ENCODE results near the gene AOPEP.

AOPEP gene

DNA sequence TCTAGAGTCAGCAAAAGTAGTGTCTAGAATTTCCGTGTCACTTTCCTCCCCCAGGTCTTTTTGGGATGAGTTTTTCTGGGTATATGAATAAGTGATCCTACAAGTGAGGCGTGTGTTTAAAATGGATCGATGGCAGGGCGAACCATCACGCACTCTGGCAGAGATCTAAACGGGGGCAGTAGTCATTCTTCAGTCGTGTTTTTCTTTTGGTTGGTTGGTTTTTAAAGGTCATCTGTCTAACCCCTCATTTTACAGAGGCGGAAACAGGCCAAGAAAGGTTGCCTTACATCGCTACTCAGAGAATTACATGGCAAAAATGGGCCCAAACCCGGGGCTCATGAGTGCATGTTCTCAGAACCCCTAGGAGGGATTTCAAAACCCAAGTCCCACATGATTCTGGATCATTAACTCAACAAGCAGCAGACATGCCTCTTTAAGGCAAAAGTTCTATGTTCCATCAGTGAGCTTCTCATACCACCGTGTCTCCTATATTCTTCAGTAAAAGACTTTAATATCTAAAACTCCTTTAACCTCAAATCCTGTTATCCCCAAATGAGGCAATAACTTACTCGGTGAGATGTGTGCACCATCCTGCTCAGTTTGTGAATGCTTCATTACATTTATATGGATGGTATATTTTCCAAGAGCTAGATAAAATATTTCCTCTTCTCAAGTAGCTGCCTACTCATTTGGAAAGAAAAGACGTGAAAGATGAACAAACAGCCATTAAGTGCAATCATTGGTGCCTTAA, 145.8 kb downstream of the AOPEP start:
- TF ChIP-seq TEAD4 (IDR thresholded peaks at IDR 0.05) (no peak), FOXM1 (IDR thresholded peaks at IDR 0.05; ENCODE audit: borderline replicate concordance, low read depth) (no peak), EGR1 (IDR thresholded peaks at IDR 0.05) (no peak), CEBPB (IDR thresholded peaks at IDR 0.05) (no peak), NFIC (IDR thresholded peaks at IDR 0.05) (no peak)

DNA sequence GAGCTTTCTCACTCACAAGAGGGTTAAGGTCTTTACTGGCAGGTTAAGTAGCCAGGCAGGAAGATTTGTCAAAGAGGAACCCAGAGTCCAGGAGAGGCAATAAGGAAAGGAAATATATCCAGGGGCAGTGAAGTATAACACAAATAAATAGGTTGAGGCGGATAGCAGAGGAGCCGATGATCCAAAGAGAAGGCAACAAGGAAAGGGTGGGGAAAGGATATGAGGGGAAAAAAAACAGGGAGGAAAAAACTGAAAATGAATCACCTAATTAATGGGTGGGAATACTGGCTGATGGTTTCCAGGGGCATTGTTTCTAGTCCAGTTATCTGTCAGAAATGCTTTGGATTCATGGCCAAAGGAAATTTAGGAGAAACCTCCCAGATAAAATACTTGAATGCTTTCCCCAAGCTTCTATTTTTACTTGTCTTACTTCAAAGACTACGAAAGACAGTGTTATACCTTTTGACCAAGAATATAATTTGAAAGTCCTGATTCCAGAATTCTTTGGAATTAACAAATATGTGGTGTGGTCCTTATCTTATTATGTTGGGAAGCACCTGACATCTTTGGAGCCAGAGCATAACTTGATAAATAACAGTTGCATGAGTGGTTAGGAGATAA, 146.5 kb downstream of the AOPEP start:
- TF ChIP-seq ZBTB7A (IDR thresholded peaks at IDR 0.05; ENCODE audit: low read depth) (no peak), TEAD4 (IDR thresholded peaks at IDR 0.05) (no peak), CREB1 (IDR thresholded peaks at IDR 0.05; ENCODE audit: low read depth) (no peak), YY1 (IDR thresholded peaks at IDR 0.05; ENCODE audit: low read depth) (no peak), EP300 (IDR thresholded peaks at IDR 0.05; ENCODE audit: borderline replicate concordance) (no peak), TAF1 (IDR thresholded peaks at IDR 0.05; ENCODE audit: low read depth) (no peak), TCF12 (IDR thresholded peaks at IDR 0.05; ENCODE audit: low read depth) (no peak), NFIC (IDR thresholded peaks at IDR 0.05) (no peak)
- TF ChIP-seq, protein P1, sequence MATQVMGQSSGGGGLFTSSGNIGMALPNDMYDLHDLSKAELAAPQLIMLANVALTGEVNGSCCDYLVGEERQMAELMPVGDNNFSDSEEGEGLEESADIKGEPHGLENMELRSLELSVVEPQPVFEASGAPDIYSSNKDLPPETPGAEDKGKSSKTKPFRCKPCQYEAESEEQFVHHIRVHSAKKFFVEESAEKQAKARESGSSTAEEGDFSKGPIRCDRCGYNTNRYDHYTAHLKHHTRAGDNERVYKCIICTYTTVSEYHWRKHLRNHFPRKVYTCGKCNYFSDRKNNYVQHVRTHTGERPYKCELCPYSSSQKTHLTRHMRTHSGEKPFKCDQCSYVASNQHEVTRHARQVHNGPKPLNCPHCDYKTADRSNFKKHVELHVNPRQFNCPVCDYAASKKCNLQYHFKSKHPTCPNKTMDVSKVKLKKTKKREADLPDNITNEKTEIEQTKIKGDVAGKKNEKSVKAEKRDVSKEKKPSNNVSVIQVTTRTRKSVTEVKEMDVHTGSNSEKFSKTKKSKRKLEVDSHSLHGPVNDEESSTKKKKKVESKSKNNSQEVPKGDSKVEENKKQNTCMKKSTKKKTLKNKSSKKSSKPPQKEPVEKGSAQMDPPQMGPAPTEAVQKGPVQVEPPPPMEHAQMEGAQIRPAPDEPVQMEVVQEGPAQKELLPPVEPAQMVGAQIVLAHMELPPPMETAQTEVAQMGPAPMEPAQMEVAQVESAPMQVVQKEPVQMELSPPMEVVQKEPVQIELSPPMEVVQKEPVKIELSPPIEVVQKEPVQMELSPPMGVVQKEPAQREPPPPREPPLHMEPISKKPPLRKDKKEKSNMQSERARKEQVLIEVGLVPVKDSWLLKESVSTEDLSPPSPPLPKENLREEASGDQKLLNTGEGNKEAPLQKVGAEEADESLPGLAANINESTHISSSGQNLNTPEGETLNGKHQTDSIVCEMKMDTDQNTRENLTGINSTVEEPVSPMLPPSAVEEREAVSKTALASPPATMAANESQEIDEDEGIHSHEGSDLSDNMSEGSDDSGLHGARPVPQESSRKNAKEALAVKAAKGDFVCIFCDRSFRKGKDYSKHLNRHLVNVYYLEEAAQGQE (IDR thresholded peaks at IDR 0.05; ENCODE audit: low read depth) = no peak

DNA sequence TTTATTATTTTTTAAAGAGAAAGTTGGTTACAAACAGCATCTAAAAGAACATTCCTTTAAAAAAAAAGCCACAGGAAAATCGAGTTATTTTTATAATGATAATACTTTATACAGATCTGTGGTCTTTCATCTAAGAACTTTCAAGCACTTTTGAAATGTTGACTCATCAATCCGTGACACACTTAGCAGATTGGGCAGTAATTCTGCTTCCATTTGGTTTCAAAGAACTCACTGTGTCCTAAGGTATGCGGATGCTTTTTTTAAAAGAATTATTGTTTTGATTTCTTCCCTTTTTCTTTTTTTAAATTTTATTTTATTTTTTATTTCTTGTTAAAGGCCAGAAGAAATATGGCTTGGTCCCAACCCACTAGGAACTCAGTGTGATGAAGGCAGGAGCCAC, 147.8 kb downstream of the AOPEP start:
- TF ChIP-seq CREB1 (IDR thresholded peaks at IDR 0.05; ENCODE audit: low read depth) (no peak), CEBPB (IDR thresholded peaks at IDR 0.05) (no peak), EP300 (IDR thresholded peaks at IDR 0.05; ENCODE audit: borderline replicate concordance) (no peak), ZBTB7A (IDR thresholded peaks at IDR 0.05; ENCODE audit: low read depth) (no peak), RAD21 (IDR thresholded peaks at IDR 0.05; ENCODE audit: low read depth) (no peak), TEAD4 (IDR thresholded peaks at IDR 0.05) (no peak), YY1 (IDR thresholded peaks at IDR 0.05; ENCODE audit: low read depth) (no peak), FOXM1 (IDR thresholded peaks at IDR 0.05; ENCODE audit: borderline replicate concordance, low read depth) (no peak), TAF1 (IDR thresholded peaks at IDR 0.05; ENCODE audit: low read depth) (no peak), EGR1 (IDR thresholded peaks at IDR 0.05) (no peak), TCF12 (IDR thresholded peaks at IDR 0.05; ENCODE audit: low read depth) (no peak), NFIC (IDR thresholded peaks at IDR 0.05) (no peak)
- TF ChIP-seq, protein P2, sequence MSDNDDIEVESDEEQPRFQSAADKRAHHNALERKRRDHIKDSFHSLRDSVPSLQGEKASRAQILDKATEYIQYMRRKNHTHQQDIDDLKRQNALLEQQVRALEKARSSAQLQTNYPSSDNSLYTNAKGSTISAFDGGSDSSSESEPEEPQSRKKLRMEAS (IDR thresholded peaks at IDR 0.05) = no peak
- TF ChIP-seq, protein P1 (IDR thresholded peaks at IDR 0.05; ENCODE audit: low read depth) = no peak
- TF ChIP-seq, protein P3, sequence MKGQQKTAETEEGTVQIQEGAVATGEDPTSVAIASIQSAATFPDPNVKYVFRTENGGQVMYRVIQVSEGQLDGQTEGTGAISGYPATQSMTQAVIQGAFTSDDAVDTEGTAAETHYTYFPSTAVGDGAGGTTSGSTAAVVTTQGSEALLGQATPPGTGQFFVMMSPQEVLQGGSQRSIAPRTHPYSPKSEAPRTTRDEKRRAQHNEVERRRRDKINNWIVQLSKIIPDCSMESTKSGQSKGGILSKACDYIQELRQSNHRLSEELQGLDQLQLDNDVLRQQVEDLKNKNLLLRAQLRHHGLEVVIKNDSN (IDR thresholded peaks at IDR 0.05) = no peak

DNA sequence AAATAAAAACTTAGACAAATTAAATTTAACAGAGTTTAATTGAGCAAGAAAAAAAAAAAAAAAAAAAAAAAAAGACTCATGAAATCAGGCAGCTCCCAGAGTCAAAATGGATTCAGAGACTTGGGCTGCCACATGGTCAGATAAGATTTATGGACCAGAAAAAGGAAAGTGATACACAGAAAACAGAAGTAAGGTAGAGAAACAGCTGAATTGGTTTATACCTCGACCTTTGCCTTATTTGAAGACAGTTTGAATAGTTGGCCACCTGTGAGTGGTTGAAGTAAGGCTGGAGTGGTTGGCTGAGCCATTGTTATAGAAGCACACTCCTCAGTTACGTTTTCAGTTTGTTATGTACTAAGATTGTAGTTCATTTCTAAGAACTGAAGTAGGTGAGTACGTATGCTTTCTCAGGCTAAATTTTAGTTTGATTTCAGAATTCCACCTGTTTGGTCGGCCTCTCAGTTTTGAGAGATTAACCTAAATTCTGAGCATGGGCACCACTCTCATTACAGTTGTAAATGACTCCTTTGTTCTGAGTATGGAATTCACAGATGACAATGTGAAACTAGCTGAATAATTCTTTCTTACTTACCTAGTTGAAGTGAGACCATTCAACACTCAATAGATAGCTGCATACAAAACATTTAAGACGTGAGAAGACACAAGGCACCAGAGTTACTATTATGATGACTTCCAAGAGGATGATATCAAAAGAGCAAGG, 149.0 kb downstream of the AOPEP start:
- TF ChIP-seq, protein P3 (IDR thresholded peaks at IDR 0.05) = no peak
- TF ChIP-seq YY1 (IDR thresholded peaks at IDR 0.05; ENCODE audit: low read depth) (no peak), TCF12 (IDR thresholded peaks at IDR 0.05; ENCODE audit: low read depth) (no peak), ZBTB7A (IDR thresholded peaks at IDR 0.05; ENCODE audit: low read depth) (no peak), EGR1 (IDR thresholded peaks at IDR 0.05) (no peak), TAF1 (IDR thresholded peaks at IDR 0.05; ENCODE audit: low read depth) (no peak), EP300 (IDR thresholded peaks at IDR 0.05; ENCODE audit: borderline replicate concordance) (no peak), FOXM1 (IDR thresholded peaks at IDR 0.05; ENCODE audit: borderline replicate concordance, low read depth) (no peak), NFIC (IDR thresholded peaks at IDR 0.05) (no peak), TEAD4 (IDR thresholded peaks at IDR 0.05) (no peak), RAD21 (IDR thresholded peaks at IDR 0.05; ENCODE audit: low read depth) (no peak)

DNA sequence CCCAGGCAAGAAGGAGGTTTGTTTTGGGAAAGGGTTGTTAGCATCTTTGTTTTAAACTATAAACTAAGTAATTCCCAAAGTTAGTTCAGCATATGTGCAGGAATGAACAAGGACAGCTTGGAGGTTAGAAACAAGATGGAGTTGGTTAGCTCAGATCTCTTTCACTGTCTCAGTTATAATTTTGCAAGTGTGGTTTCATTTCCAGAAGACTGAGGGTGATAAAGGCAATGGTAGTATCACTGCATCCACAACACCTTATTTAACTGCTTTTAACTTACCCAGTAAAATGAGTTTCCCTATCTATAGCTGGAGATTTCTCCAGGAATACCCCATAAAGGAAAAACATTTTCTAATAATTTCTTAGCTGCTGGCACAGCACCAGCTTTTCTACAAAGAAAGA, 152.7 kb downstream of the AOPEP start:
- TF ChIP-seq ZBTB7A (IDR thresholded peaks at IDR 0.05; ENCODE audit: low read depth) (no peak), NFIC (IDR thresholded peaks at IDR 0.05) (no peak), TEAD4 (IDR thresholded peaks at IDR 0.05) (no peak), EGR1 (IDR thresholded peaks at IDR 0.05) (no peak), CREB1 (IDR thresholded peaks at IDR 0.05; ENCODE audit: low read depth) (no peak), EP300 (IDR thresholded peaks at IDR 0.05; ENCODE audit: borderline replicate concordance) (no peak), TCF12 (IDR thresholded peaks at IDR 0.05; ENCODE audit: low read depth) (no peak), TAF1 (IDR thresholded peaks at IDR 0.05; ENCODE audit: low read depth) (no peak), CEBPB (IDR thresholded peaks at IDR 0.05) (no peak)
- TF ChIP-seq, protein P3 (IDR thresholded peaks at IDR 0.05) = no peak
- TF ChIP-seq, protein P1 (IDR thresholded peaks at IDR 0.05; ENCODE audit: low read depth) = no peak
